HEK293T (cell line): ENCODE results near the gene AGPS.

Experiments
- ARNT ChIP-seq: fragments of 450-650 bp; IDR thresholded peaks from 2 replicates; pipeline ENCODE4 v1.6.1; 2017; ENCODE audit warnings: mild to moderate bottlenecking
- BHLHE40 ChIP-seq: fragments of 450-650 bp; IDR thresholded peaks from 2 replicates; pipeline ENCODE4 v1.6.1; 2016; ENCODE audit warnings: mild to moderate bottlenecking, moderate library complexity, borderline replicate concordance
- ELF4 ChIP-seq: fragments of 450-650 bp; IDR thresholded peaks from 2 replicates; pipeline ENCODE4 v1.6.1; 2017; ENCODE audit warnings: antibody characterized with exemption
- FOXK2 ChIP-seq: fragments of 450-650 bp; IDR thresholded peaks from 2 replicates; pipeline ENCODE4 v1.6.1; 2016; ENCODE audit warnings: mild to moderate bottlenecking
- FOXM1 ChIP-seq: fragments of 450-650 bp; IDR thresholded peaks from 2 replicates; pipeline ENCODE4 v1.6.1; 2017; ENCODE audit warnings: mild to moderate bottlenecking, borderline replicate concordance
- SP1 ChIP-seq: fragments of 450-650 bp; IDR thresholded peaks from 2 replicates; pipeline ENCODE4 v1.6.1; 2017
- TARDBP ChIP-seq: fragments of 450-650 bp; IDR thresholded peaks from 2 replicates; pipeline ENCODE4 v1.6.1; 2016

GRCh38 chr2:177592945-177593344, 200.4 kb downstream of the AGPS start:
- TF ChIP-seq FOXK2 (no peak), ELF4 (no peak), FOXM1 (no peak), TARDBP (no peak), SP1 (no peak), BHLHE40 (no peak), ARNT (no peak)
